ENCODE results near the gene TMA7.

TMA7 gene

DNA sequence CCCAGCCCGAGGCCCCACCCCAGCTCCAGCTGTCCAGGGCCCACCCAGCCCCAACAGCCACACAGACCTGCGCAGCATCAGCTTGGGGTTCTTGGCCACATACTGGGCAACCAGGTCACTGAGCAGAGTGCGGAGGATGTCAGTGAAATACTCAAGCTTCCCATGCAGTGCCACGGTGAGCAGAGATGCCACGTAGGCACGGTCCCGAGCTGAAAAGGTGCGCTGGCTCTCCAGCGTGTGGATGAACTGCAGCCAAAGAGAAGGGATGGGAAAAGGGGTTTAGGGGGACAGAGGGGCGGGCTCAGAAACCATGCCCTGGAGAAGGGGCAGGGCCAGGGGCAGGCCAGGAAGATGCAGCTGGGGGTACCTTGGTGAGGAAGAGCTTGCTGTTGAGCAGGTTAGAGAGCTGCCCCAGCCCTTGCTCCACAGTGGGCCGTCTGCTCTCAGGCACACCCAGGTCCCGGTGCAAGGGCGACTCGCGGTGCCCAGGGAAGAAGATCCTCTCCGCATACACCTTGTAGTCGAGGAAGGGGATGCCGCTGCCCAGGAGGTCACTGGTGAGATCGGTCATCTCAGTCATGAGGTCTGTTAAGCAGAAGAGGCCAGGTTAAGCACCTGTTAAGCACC is 27.6 kb upstream of the TMA7 start:
- ChIA-PET CTCF (interaction anchor here (1.5 to 30.6 kb wide), 3 partner anchors 10 to 19 kb away, joined by 3 to 863 read pairs (median 57); partner anchors contain the start of genes CCDC51, PLXNB1 and TMA7), POLR2A (no interaction called here)
- TF ChIP-seq, protein P1, sequence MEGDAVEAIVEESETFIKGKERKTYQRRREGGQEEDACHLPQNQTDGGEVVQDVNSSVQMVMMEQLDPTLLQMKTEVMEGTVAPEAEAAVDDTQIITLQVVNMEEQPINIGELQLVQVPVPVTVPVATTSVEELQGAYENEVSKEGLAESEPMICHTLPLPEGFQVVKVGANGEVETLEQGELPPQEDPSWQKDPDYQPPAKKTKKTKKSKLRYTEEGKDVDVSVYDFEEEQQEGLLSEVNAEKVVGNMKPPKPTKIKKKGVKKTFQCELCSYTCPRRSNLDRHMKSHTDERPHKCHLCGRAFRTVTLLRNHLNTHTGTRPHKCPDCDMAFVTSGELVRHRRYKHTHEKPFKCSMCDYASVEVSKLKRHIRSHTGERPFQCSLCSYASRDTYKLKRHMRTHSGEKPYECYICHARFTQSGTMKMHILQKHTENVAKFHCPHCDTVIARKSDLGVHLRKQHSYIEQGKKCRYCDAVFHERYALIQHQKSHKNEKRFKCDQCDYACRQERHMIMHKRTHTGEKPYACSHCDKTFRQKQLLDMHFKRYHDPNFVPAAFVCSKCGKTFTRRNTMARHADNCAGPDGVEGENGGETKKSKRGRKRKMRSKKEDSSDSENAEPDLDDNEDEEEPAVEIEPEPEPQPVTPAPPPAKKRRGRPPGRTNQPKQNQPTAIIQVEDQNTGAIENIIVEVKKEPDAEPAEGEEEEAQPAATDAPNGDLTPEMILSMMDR (IDR thresholded peaks at IDR 0.05; ENCODE audit: control extremely low read depth, extremely low read depth, low read depth, missing control alignments): no peak
- DNase-seq (ENCODE audit: extremely low spot score): no peak

DNA sequence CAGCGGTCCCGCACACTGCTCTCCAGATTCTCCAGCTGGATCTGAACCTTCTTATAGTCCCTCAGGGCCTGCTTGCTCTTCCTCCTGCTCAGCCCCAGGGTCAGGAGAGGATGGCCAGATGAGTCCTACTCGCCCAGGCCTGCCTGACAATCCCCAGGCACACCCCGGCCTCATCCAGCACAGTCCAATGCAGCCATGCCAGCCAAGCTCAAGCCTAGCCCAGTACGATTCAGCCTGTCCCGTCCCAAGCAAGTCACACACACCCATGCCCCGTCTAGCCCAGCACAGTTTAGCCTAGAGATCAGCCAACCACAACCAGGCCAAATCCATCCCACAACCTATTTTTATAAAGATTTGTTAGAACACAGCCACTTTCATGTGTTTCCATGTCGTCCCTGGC is 27.0 kb upstream of the TMA7 start:
- ChIA-PET CTCF (interaction anchor here (9.3 to 30.6 kb wide), 2 partner anchors 13 to 18 kb away, joined by 57 to 863 read pairs; partner anchors contain the start of genes CCDC51, PLXNB1 and TMA7), POLR2A (interaction anchor here (1.0 kb wide), 1 partner anchor 33 kb away, joined by 3 read pairs; the partner anchor contains the start of gene ATRIP)
- no peak for DNase-seq (ENCODE audit: extremely low spot score)
- TF ChIP-seq, protein P1 (IDR thresholded peaks at IDR 0.05; ENCODE audit: control extremely low read depth, extremely low read depth, low read depth, missing control alignments): no peak

DNA sequence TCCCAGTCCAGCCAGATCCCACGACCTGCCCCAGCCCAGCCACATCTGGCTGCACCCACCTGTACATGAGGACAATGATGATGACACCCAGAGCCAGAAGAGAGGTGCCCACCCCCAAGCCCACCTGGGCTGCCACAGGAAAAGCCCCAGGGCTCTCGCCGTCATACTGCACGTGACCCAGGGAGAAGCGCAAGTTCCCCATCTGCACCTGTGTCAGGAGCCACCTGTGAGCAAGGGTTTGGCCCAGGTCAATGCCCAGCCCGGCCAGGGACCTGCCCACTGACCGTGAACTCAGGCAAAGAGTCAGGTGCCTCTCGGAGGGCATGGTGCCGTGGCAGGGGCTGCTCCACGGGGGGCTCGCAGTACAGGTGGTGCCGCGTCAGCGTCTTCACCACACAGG is 26.4 kb upstream of the TMA7 start:
- ChIA-PET CTCF (interaction anchor here (9.3 to 30.6 kb wide), 2 partner anchors 14 to 18 kb away, joined by 57 to 863 read pairs; partner anchors contain the start of genes CCDC51, PLXNB1 and TMA7), POLR2A (interaction anchor here (1.0 kb wide), 1 partner anchor 33 kb away, joined by 3 read pairs; the partner anchor contains the start of gene ATRIP)
- DNase-seq (ENCODE audit: extremely low spot score): no peak
- TF ChIP-seq, protein P1 (IDR thresholded peaks at IDR 0.05; ENCODE audit: control extremely low read depth, extremely low read depth, low read depth, missing control alignments): no peak

DNA sequence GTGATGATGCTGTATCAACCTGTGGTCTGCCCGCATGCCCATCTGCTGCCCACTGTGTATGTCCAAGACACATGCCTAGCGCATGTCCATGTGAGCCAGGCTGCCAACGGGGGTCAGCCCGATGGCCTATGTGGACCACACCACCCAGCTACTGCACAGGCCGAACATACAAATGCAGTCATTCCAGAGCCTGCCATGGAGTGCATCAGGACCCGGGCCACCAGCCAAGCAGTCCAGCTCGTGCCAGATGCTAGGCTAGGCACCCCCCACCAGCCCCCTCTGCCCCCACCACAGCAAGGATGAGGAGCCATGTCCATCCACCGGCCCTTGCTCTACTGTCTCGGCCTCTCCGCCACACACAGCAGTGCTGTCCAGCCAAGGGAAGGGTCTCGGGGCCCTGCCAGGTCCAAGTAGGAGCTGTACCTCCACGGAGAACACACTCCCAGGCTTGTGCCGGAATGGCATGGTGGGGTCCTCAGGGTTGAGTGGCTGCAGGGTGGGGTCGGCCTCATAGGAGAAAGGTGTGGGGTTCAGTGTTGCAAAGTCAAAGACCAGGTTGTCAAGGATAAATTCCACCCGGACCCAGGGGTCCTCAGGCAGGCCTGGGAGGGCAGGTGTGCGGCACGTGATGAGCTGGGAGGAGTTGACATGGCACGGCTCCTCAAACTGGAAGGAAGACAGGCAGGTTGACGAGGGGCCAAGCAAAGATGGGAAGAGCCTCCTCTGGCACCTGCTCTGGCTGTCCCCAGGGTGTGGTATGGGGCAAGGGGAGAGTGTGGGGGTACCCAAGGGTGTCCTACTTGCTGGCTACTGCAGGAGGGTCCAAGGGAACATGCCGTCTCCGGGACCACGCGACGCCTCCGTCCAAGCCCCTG is 25.4 kb upstream of the TMA7 start:
- ChIA-PET POLR2A (no interaction called here), CTCF (interaction anchor here (2.1 to 30.6 kb wide), 3 partner anchors 7 to 17 kb away, joined by 4 to 863 read pairs (median 57); partner anchors contain the start of genes CCDC51, PLXNB1 and TMA7)
- DNase-seq (ENCODE audit: extremely low spot score): no peak
- TF ChIP-seq, protein P1 (IDR thresholded peaks at IDR 0.05; ENCODE audit: control extremely low read depth, extremely low read depth, low read depth, missing control alignments): no peak

DNA sequence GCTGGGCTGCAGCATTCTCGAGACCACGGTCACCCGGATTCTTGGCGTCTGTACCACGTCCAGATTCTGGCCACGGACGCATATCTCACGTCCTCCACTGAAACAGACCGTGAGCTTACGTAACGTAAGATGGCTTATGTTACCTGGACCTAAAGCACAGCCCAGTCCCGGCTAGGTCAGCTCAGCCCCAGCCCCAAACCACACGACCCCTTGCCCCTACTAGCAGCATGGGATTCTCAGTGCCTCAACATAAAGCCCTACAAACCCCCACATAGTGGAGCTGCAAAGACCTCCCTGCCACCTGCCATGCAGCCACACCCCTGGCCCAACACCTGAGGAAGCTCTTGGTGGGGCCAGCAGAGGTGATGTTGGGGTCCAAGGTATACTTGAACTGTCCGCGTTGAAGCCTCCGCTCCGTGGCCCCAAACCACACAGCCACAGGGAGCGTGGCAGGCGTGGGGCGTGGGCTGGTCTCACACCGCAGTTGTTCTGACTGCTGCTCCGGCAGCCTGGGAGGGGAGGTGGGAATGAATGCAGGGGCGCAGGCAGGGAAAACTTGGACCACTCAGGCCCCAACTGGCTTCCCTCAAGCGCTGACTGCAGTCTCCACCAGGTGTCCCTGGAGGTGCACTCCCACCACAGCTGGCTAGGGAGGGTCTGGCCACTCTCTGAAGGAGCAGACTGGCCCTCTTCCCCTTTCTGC is 24.7 kb upstream of the TMA7 start:
- ChIA-PET CTCF (interaction anchor here (2.1 to 30.6 kb wide), 3 partner anchors 8 to 16 kb away, joined by 4 to 863 read pairs (median 57); partner anchors contain the start of genes CCDC51, PLXNB1 and TMA7), POLR2A (no interaction called here)
- TF ChIP-seq, protein P1 (IDR thresholded peaks at IDR 0.05; ENCODE audit: control extremely low read depth, extremely low read depth, low read depth, missing control alignments): no peak
- DNase-seq (ENCODE audit: extremely low spot score): no peak

DNA sequence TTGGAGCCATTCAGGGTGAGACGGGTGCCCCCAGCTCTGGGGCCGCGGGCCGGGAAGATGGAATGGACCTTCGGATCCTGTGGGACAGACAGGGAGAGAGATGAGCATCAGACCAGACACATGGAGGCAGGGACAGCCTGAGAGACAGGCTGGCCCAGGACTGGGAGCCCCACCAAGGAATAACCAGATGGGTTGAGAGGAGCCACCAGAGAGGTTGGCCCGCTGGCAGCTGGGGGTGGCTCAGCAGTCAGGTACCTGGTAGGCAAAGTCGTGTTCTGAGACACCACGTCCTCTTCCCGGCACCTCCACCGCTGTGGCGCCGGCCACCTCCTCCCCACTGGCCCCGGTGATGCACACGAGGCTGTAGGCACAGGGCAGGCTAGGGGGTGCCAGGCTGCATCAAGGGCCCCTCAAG is 24.0 kb upstream of the TMA7 start:
- CTCF ChIA-PET: interaction anchor here (2.1 to 30.6 kb wide), 3 partner anchors 9 to 16 kb away, joined by 4 to 863 read pairs (median 57); partner anchors contain the start of genes CCDC51, PLXNB1 and TMA7
- POLR2A ChIA-PET: no interaction called here
- no peak for DNase-seq (ENCODE audit: extremely low spot score)
- TF ChIP-seq, protein P1 (IDR thresholded peaks at IDR 0.05; ENCODE audit: control extremely low read depth, extremely low read depth, low read depth, missing control alignments): no peak

Measured in GM10248 (cell line).